Ovary (tissue), 9 donors: Measurements from ENCODE around the gene RPL31. TPM values are rescaled to one million over a fixed set of nuclear protein-coding genes. Genes with fewer than 3 reads are reported as not detected.

Experiments used
- DNase-seq, 5 donors: peaks; one replicate each; pipeline ENCODE4 v3.0.0-alpha.2; 2019 to 2020
- H3K27ac ChIP-seq, 2 donors: fragments of 200-600 bp; one replicate each; pipeline versions ENCODE4 v1.5.1 to v1.8.0; 2019 to 2022
- H3K27me3 ChIP-seq: fragments of 200-600 bp; one replicate; pipeline ENCODE4 v1.8.0; 2022
- H3K36me3 ChIP-seq: fragments of 200-600 bp; sonication (generic); one replicate; pipeline ENCODE4 v1.5.1; 2019
- H3K4me1 ChIP-seq: one replicate; pipeline ENCODE4 v1.8.1; 2013; ENCODE audit warnings: mild to moderate bottlenecking, moderate library complexity; ENCODE audit not compliant: insufficient read depth
- H3K4me3 ChIP-seq: fragments of 200-600 bp; sonication (generic); one replicate; pipeline ENCODE4 v1.5.1; 2017
- H3K9me3 ChIP-seq, 2 donors: fragments of 200-600 bp in 1 of 2; sonication (generic) in 1 of 2; one replicate each; pipeline versions ENCODE4 v1.5.1 to v1.8.1; 2013 to 2019; ENCODE audit warnings: mild to moderate bottlenecking in 1 of 2, moderate library complexity in 1 of 2
- CTCF ChIP-seq, 3 donors: fragments of 450-650 bp in 2 of 3; fragments of 200-600 bp in 1 of 3; IDR thresholded peaks; one replicate each; pipeline versions ENCODE4 v1.5.1 to v1.8.0; 2016 to 2022; ENCODE audit warnings: antibody characterized with exemption in 3 of 3, mild to moderate bottlenecking in 1 of 3
- EP300 ChIP-seq: sonication (generic); formaldehyde crosslinking; IDR thresholded peaks from one replicate; pipeline ENCODE4 v1.6.1; 2017; ENCODE audit warnings: antibody characterized with exemption
- POLR2A ChIP-seq: fragments of 450-650 bp; IDR thresholded peaks from one replicate; pipeline ENCODE4 v1.6.1; 2017; ENCODE audit warnings: antibody characterized with exemption, mild to moderate bottlenecking, moderate library complexity
- WGBS, 3 donors: extraction: QIAGEN DNeasy Blood & Tissue Kit in 1 of 3; methylation state at CpG; one replicate each; pipeline versions ENCODE4 v1.1.5 to v1.1.7; 2013 to 2017; 5-methylcytosine and 5-hydroxymethylcytosine counted together
- intact Hi-C, 4 donors: fragments of 100-400 bp; cut with DNase I; formaldehyde crosslinking; loops; one replicate each; pipeline versions ENCODE4 v1.11.0 to v1.15.1; 2022 to 2023
- polyA plus RNA-seq, 2 donors: library from polyadenylated mRNA; stranded (reverse); fragments of 200-250 nt in 1 of 2; fragments of 350-450 nt in 1 of 2; fragmentation: Illumina TruSeq in 1 of 2; extraction: RNeasy Lipid Tissue Mini Kit (QIAGEN cat#74804) in 1 of 2; gene quantifications; one replicate each; pipeline ENCODE4 v1.2.3, GENCODE V29; 2013 to 2014
- total RNA-seq, 7 donors: library from RNA; depleted of rRNA in 2 of 7; stranded (reverse); fragments of >200 nt in 2 of 7; fragmentation: NEBNext Ultra II Directional in 3 of 7; extraction: Animal tissue kit (Norgen Biotek cat#: 25700) in 3 of 7; gene quantifications; one replicate each; pipeline versions ENCODE4 v1.1.0 to v1.2.4, GENCODE V29; 2016 to 2023
- donor health status: DM: no; HTN: no; CAD: no; lungs with moderate emphysema.
- donor health status: DM: no; HTN: no; CAD: no.
- donor health status: Bipolar disorder and iron deficiency.
- donor health status: DM: yes; HTN: yes; CAD: no.
- donor health status: DM: no; HTN: no; CAD: no.
- donor health status: DM: yes; HTN: yes; CAD: no.

The RPL31 gene
- total and polyA plus RNA-seq, 9 donors = 2,349 to 14,384 (median 3,108) TPM

GRCh38 chr2:100983201-100983600 lies 18.9 kb upstream of the RPL31 start:
- no peaks in the 10 kb centered on the region for H3K36me3 ChIP-seq

GRCh38 chr2:100983684-100984310 lies 18.3 kb upstream of the RPL31 start:
- no peaks in the 10 kb centered on the region for H3K9me3 ChIP-seq
- intact Hi-C loops = loop anchor here (5.0 to 10.0 kb wide), 5 partner anchors 159 to 719 kb away; partner anchors contain the start of gene NPAS2 (in 1 of the 4)
- peaks cover 2% of the 10 kb centered on the region for H3K4me1 ChIP-seq
- peak overlapping the region; percentile 26 to 41 for H3K27ac ChIP-seq
- no peak for DNase-seq
- WGBS, 3 donors = 23 to 25% (median 25%) methylated on average over 11 of the region's 11 CpGs
- no peaks in the 10 kb centered on the region for H3K36me3 ChIP-seq
- no peaks in the 10 kb centered on the region for H3K27me3 ChIP-seq
- TF ChIP-seq POLR2A (no peak), EP300 (no peak), CTCF (IDR thresholded peaks at IDR 0.05) (no peak)
- H3K4me3 ChIP-seq = no peak overlapping the region

More at GRCh38 chr2:100983201-100983600, 18.9 kb upstream of the RPL31 start:
- no peaks in the 10 kb centered on the region for H3K9me3 ChIP-seq
- no peaks in the 10 kb centered on the region for H3K27me3 ChIP-seq
- H3K4me1 ChIP-seq = peaks cover 2% of the 10 kb centered on the region
- intact Hi-C loops = loop anchor here (5.0 to 10.0 kb wide), 5 partner anchors 158 to 718 kb away; partner anchors contain the start of gene NPAS2 (in 1 of the 4)
- WGBS, 3 donors = 88 to 92% (median 90%) methylated on average over 9 to 12 of the region's 12 CpGs
- no peak for DNase-seq
- H3K27ac ChIP-seq = peak overlapping the region; percentile 26 to 41
- TF ChIP-seq CTCF (IDR thresholded peaks at IDR 0.05) (no peak), EP300 (no peak), POLR2A (no peak)
- H3K4me3 ChIP-seq = no peak overlapping the region

- Histone ChIP-seq H3K9me3 (no peaks in the 10 kb centered on the region), H3K36me3 (no peaks in the 10 kb centered on the region), H3K27ac (no peak overlapping the region), H3K4me3 (no peak overlapping the region), H3K4me1 (peaks cover 2% of the 10 kb centered on the region), H3K27me3 (no peaks in the 10 kb centered on the region)
- WGBS, 3 donors = 29 to 31% (median 29%) methylated on average over 7 of the region's 7 CpGs
- TF ChIP-seq EP300 (no peak), CTCF (IDR thresholded peaks at IDR 0.05) (peak in 2 of 3 donors; percentile 77 to 81)
- intact Hi-C loops = loop anchor here (5.0 to 10.0 kb wide), 5 partner anchors 160 to 720 kb away; partner anchors contain the start of gene NPAS2 (in 1 of the 4)
- peak; percentile 66 to 84 (median 77) for DNase-seq
Observed at GRCh38 chr2:100984892-100985307, 17.2 kb upstream of the RPL31 start.

GRCh38 chr2:100986157-100986556 lies 15.9 kb upstream of the RPL31 start:
- WGBS, 3 donors = 91 to 95% (median 93%) methylated on average over 11 of the region's 11 CpGs
- no peak for DNase-seq

More at GRCh38 chr2:100986157-100986556, 15.9 kb upstream of the RPL31 start:
- peaks cover 2% of the 10 kb centered on the region for H3K4me1 ChIP-seq
- no peak overlapping the region for H3K4me3 ChIP-seq
- H3K27ac ChIP-seq = no peak overlapping the region
- H3K9me3 ChIP-seq = no peaks in the 10 kb centered on the region
- H3K27me3 ChIP-seq = no peaks in the 10 kb centered on the region
- no peaks in the 10 kb centered on the region for H3K36me3 ChIP-seq
- intact Hi-C loops = loop anchor here in 3 of 4 donors (10.0 kb wide), 3 partner anchors 161 to 721 kb away; partner anchors contain the start of gene NPAS2 (in 1 of the 3)
- TF ChIP-seq CTCF (IDR thresholded peaks at IDR 0.05) (no peak), POLR2A (no peak), EP300 (no peak)
